ENCODE results near the gene CHD1. TPM values are rescaled to one million over a fixed set of nuclear protein-coding genes. Genes with fewer than 3 reads are reported as not detected.
A peak's percentile ranks its signal among the peaks of the same experiment; 100 is the strongest.

The CHD1 gene
- 10 to 100 TPM; 50.1 to 53.4 TPM for total RNA-seq

- H3K27me3 Mint-ChIP-seq = no peaks in the 10 kb centered on the region
- H3K9me3 Mint-ChIP-seq = no peaks in the 10 kb centered on the region
- POLR2A ChIA-PET = interaction anchor here (0.7 to 2.1 kb wide), 11 partner anchors 8 to 1746 kb away, joined by 3 to 7 read pairs (median 4); partner anchors contain the start of gene RIOK2
- intact Hi-C loops (cut with micrococcal nuclease) = loop anchor here (1.0 to 5.0 kb wide), 9 partner anchors 22 to 1994 kb away; partner anchors contain the start of genes FAM174A, RGMB, RIOK2 and ST8SIA4
- H3K4me3 Mint-ChIP-seq = peak within 1 kb of the TSS; percentile 99
- H3K4me1 Mint-ChIP-seq (ENCODE audit: low read depth) = peaks cover 55% of the 10 kb centered on the region
- DNase-seq = peak; percentile 97
- H3K27ac Mint-ChIP-seq = peak within 1 kb of the TSS; percentile 100
- CTCF ChIA-PET = interaction anchor here (1.2 to 1.5 kb wide), 4 partner anchors 21 to 132 kb away, joined by 3 to 5 read pairs (median 3); no protein-coding TSS in a partner anchor
- peaks cover 30% of the 10 kb centered on the region for H3K36me3 Mint-ChIP-seq
These were observed at the start of gene CHD1 for GRCh38 chr5:98928873-98929709. Gene CHD1 (minus strand): TSS chr5:98929007. CDS start chr5:98926386, 2,621 bp downstream.

- Mint-ChIP-seq H3K36me3 (no peaks in the 10 kb centered on the region), H3K9me3 (no peaks in the 10 kb centered on the region), H3K4me1 (ENCODE audit: low read depth) (peaks cover 18% of the 10 kb centered on the region), H3K27me3 (no peaks in the 10 kb centered on the region), H3K4me3 (no peak overlapping the region), H3K27ac (no peak overlapping the region)
- DNase-seq = no peak
- CTCF ChIA-PET = interaction anchor here (0.7 kb wide), 1 partner anchor 67 kb away, joined by 3 read pairs; no protein-coding TSS in a partner anchor
- POLR2A ChIA-PET = no interaction called here
- intact Hi-C loops (cut with micrococcal nuclease) = no loop called here
These were observed 49.7 kb upstream of the CHD1 start for GRCh38 chr5:98978528-98978927.

DNA sequence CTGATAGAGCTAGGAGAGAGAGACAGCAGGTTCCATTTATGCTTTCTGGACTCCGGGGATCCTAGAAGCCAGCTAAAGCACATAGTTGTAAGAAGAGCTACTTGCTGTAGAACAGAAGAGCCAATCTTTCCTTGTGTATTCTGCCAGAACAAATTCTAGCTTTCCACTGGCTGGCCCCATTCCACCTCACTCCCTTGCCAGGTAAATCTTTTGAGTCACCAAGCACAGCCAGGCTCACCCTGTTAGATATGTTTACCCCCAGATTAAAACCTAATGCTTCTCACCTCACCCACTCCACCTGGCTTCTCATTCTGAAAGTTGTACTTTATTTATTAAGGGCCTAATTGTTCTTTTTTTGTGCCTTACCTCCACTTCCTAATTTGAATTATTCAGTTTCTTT is 48.9 kb upstream of the CHD1 start:
- H3K4me1 Mint-ChIP-seq (ENCODE audit: low read depth) = peaks cover 18% of the 10 kb centered on the region
- H3K36me3 Mint-ChIP-seq = no peaks in the 10 kb centered on the region
- POLR2A ChIA-PET = no interaction called here
- no peak for DNase-seq
- H3K9me3 Mint-ChIP-seq = no peaks in the 10 kb centered on the region
- intact Hi-C loops (cut with micrococcal nuclease) = no loop called here
- no peak overlapping the region for H3K27ac Mint-ChIP-seq
- CTCF ChIA-PET = interaction anchor here (1.1 kb wide), 1 partner anchor 83 kb away, joined by 4 read pairs; no protein-coding TSS in a partner anchor
- no peak overlapping the region for H3K4me3 Mint-ChIP-seq
- no peaks in the 10 kb centered on the region for H3K27me3 Mint-ChIP-seq

- intact Hi-C loops (cut with micrococcal nuclease) = no loop called here
- H3K36me3 Mint-ChIP-seq = no peaks in the 10 kb centered on the region
- POLR2A ChIA-PET = no interaction called here
- peaks cover 4% of the 10 kb centered on the region for H3K27me3 Mint-ChIP-seq
- no peak overlapping the region for H3K27ac Mint-ChIP-seq
- CTCF ChIA-PET = no interaction called here
- H3K4me3 Mint-ChIP-seq = no peak overlapping the region
- no peak for DNase-seq
- H3K4me1 Mint-ChIP-seq (ENCODE audit: low read depth) = peaks cover 18% of the 10 kb centered on the region
- H3K9me3 Mint-ChIP-seq = no peaks in the 10 kb centered on the region
These were observed 47.0 kb upstream of the CHD1 start for GRCh38 chr5:98975682-98976407.

GRCh38 chr5:98975223-98975622 is 46.4 kb upstream of the CHD1 start:
- Mint-ChIP-seq H3K9me3 (no peaks in the 10 kb centered on the region), H3K27me3 (peaks cover 4% of the 10 kb centered on the region), H3K36me3 (no peaks in the 10 kb centered on the region), H3K4me1 (ENCODE audit: low read depth) (peaks cover 18% of the 10 kb centered on the region), H3K4me3 (no peak overlapping the region), H3K27ac (no peak overlapping the region)
- ChIA-PET POLR2A (no interaction called here), CTCF (no interaction called here)
- no peak for DNase-seq
- intact Hi-C loops (cut with micrococcal nuclease) = no loop called here

DNA sequence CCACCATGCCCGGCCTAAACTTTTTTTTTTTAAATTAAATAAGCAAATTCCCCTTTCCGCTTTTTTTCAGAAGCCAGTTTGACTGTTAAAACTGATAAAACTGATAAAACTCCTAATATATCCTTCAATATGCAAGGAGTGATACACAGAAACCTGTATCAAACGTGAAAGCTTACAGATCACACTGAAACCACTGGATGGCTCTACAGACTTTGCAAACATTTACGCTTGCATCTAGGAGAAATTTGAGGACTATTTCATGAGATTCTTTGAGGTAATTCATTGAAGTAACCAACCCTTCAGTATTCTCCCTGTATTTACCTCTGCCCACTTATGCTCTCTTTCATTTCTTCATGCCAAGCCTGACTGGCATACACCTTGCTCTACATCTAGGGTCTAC is 40.6 kb upstream of the CHD1 start:
- no peaks in the 10 kb centered on the region for H3K4me1 Mint-ChIP-seq (ENCODE audit: low read depth)
- no peak for DNase-seq
- no peak overlapping the region for H3K27ac Mint-ChIP-seq
- peaks cover 4% of the 10 kb centered on the region for H3K27me3 Mint-ChIP-seq
- H3K9me3 Mint-ChIP-seq = no peaks in the 10 kb centered on the region
- intact Hi-C loops (cut with micrococcal nuclease) = no loop called here
- ChIA-PET CTCF (no interaction called here), POLR2A (no interaction called here)
- H3K36me3 Mint-ChIP-seq = no peaks in the 10 kb centered on the region
- no peak overlapping the region for H3K4me3 Mint-ChIP-seq

DNA sequence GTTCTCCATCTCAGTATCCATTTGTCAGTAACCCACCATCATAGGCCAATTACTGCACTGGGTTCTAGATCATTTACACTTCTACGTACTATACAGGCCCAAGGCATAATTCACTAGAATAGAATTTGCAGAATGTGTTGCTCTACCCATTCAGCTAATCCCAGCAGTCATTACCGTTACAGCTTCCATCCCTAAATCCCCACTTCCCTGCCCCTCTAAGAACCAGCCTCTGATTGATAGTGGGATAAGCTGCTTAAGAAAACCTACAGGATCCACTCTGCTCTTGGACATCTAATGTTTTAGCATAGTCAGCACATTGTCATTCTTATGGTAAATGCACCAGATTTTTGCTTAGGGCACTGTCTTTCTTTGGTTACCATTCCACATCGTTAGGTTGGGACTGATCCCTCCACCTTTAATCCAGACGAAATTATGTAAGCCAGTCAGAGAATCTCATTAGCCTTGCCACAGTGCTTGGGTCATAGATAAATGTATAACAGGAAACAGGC is 39.3 kb upstream of the CHD1 start:
- Mint-ChIP-seq H3K27me3 (peaks cover 4% of the 10 kb centered on the region), H3K27ac (no peak overlapping the region), H3K4me3 (no peak overlapping the region), H3K4me1 (ENCODE audit: low read depth) (no peaks in the 10 kb centered on the region), H3K36me3 (no peaks in the 10 kb centered on the region), H3K9me3 (no peaks in the 10 kb centered on the region)
- ChIA-PET POLR2A (no interaction called here), CTCF (no interaction called here)
- intact Hi-C loops (cut with micrococcal nuclease) = no loop called here
- no peak for DNase-seq

DNA sequence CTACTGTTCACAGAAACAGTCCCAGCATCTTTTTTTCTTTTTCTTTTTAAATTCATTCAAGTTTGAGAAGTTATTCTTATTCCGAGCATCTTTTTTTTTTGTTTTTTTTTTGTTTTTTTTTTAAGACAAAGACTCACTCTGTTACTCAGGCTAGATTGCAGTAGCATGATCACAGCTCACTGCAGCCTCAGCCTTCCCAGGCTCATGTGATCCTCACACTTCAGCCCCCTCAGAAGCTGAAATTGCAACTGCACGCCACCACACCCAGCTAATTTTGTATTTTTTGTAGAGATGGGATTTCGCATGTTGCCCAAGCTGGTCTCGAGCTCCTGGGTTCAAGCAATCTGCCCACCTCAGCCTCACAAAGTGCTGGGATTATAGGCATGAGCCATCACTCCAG is 36.4 kb upstream of the CHD1 start:
- intact Hi-C loops (cut with micrococcal nuclease) = no loop called here
- POLR2A ChIA-PET = no interaction called here
- no peaks in the 10 kb centered on the region for H3K36me3 Mint-ChIP-seq
- H3K27ac Mint-ChIP-seq = no peak overlapping the region
- H3K9me3 Mint-ChIP-seq = no peaks in the 10 kb centered on the region
- no peaks in the 10 kb centered on the region for H3K4me1 Mint-ChIP-seq (ENCODE audit: low read depth)
- DNase-seq = no peak
- H3K4me3 Mint-ChIP-seq = no peak overlapping the region
- CTCF ChIA-PET = no interaction called here
- no peaks in the 10 kb centered on the region for H3K27me3 Mint-ChIP-seq

GRCh38 chr5:98964621-98965020 is 35.8 kb upstream of the CHD1 start:
- H3K27me3 Mint-ChIP-seq = no peaks in the 10 kb centered on the region
- no peaks in the 10 kb centered on the region for H3K9me3 Mint-ChIP-seq
- intact Hi-C loops (cut with micrococcal nuclease) = no loop called here
- no peak for DNase-seq
- ChIA-PET CTCF (no interaction called here), POLR2A (no interaction called here)
- H3K36me3 Mint-ChIP-seq = no peaks in the 10 kb centered on the region
- H3K4me3 Mint-ChIP-seq = no peak overlapping the region
- H3K4me1 Mint-ChIP-seq (ENCODE audit: low read depth) = no peaks in the 10 kb centered on the region
- no peak overlapping the region for H3K27ac Mint-ChIP-seq

- no peak for DNase-seq
- no peaks in the 10 kb centered on the region for H3K4me1 Mint-ChIP-seq (ENCODE audit: low read depth)
- H3K36me3 Mint-ChIP-seq = no peaks in the 10 kb centered on the region
- H3K27me3 Mint-ChIP-seq = no peaks in the 10 kb centered on the region
- ChIA-PET POLR2A (no interaction called here), CTCF (interaction anchor here (1.0 kb wide), 1 partner anchor 28 kb away, joined by 3 read pairs; no protein-coding TSS in a partner anchor)
- intact Hi-C loops (cut with micrococcal nuclease) = no loop called here
- no peak overlapping the region for H3K27ac Mint-ChIP-seq
- H3K9me3 Mint-ChIP-seq = no peaks in the 10 kb centered on the region
- H3K4me3 Mint-ChIP-seq = no peak overlapping the region
These were observed 34.2 kb upstream of the CHD1 start for GRCh38 chr5:98963019-98963418.

DNA sequence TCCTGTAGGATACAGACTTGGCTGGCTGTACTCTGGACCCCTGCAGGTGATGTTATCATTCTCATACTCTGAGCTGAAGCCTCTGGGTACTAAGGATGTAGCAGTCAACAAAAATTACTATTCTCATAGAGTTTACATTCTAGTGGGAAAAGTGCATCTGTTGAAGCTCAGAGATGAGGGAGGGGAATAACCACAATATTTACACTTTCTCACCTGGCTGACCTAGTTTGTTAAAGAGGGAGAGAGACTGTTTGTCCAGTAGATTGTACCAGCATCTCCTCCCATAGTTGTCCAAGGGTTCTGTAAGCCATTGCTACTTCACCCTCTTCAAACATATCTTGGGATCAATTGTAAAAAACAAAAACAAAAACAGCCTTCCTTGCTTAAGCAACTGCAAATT is 33.8 kb upstream of the CHD1 start:
- H3K9me3 Mint-ChIP-seq = no peaks in the 10 kb centered on the region
- DNase-seq = no peak
- CTCF ChIA-PET = interaction anchor here (1.0 kb wide), 1 partner anchor 29 kb away, joined by 3 read pairs; no protein-coding TSS in a partner anchor
- H3K27ac Mint-ChIP-seq = no peak overlapping the region
- H3K27me3 Mint-ChIP-seq = no peaks in the 10 kb centered on the region
- POLR2A ChIA-PET = no interaction called here
- H3K4me1 Mint-ChIP-seq (ENCODE audit: low read depth) = no peaks in the 10 kb centered on the region
- intact Hi-C loops (cut with micrococcal nuclease) = no loop called here
- no peak overlapping the region for H3K4me3 Mint-ChIP-seq
- no peaks in the 10 kb centered on the region for H3K36me3 Mint-ChIP-seq

- ChIA-PET CTCF (interaction anchor here (1.0 kb wide), 1 partner anchor 30 kb away, joined by 3 read pairs; no protein-coding TSS in a partner anchor), POLR2A (no interaction called here)
- Mint-ChIP-seq H3K27me3 (no peaks in the 10 kb centered on the region), H3K36me3 (no peaks in the 10 kb centered on the region), H3K9me3 (no peaks in the 10 kb centered on the region), H3K4me1 (ENCODE audit: low read depth) (no peaks in the 10 kb centered on the region), H3K27ac (no peak overlapping the region), H3K4me3 (no peak overlapping the region)
- DNase-seq = no peak
- intact Hi-C loops (cut with micrococcal nuclease) = no loop called here
These were observed 33.0 kb upstream of the CHD1 start for GRCh38 chr5:98961665-98962344.
